H1 (cell line): ENCODE data around the gene C9orf43. TPM values are rescaled to one million over a fixed set of nuclear protein-coding genes. Genes with fewer than 3 reads are reported as not detected.

ENCODE experiments used
- CTCF ChIA-PET: fragments of 300-600 bp; sonication (Branson Sonifier 250); formaldehyde crosslinking; loops from one replicate; lab custom pipeline; 2021; ENCODE audit not compliant: partially characterized antibody; lab: Charles Lee
- POLR2A ChIA-PET: fragments of 300-600 bp; sonication (Branson Sonifier 250); formaldehyde crosslinking; loops from one replicate; lab custom pipeline; 2021; ENCODE audit warnings: inconsistent platforms; ENCODE audit not compliant: partially characterized antibody; lab: Charles Lee
- DNase-seq, 2 experiments: peaks; one replicate each; pipeline versions ENCODE4 v3.0.0 to v3.0.0-alpha.2; 2010 to 2022; ENCODE audit warnings: low spot score in 2 of 2, low read depth in 1 of 2, mixed read lengths in 1 of 2
- FAIRE-seq: peaks from 2 replicates; lab custom pipeline; 2011; peaks lifted over from hg19 to GRCh38; lab: Jason Lieb, UNC
- H2AFZ ChIP-seq: 2 replicates; pipeline ENCODE4 v1.8.1; 2012; ENCODE audit warnings: low read length, inconsistent platforms
- H2AK5ac ChIP-seq: 2 replicates; pipeline ENCODE4 v1.6.1; 2013; ENCODE audit warnings: low read depth, low read length
- H2BK120ac ChIP-seq: replicated peaks from 2 replicates; pipeline ENCODE3; 2013; ENCODE audit warnings: low read depth, low read length, inconsistent platforms
- H2BK12ac ChIP-seq: 2 replicates; pipeline ENCODE4 v1.6.1; 2013; ENCODE audit warnings: low read depth, low read length
- H2BK15ac ChIP-seq: 2 replicates; pipeline ENCODE4 v1.6.1; 2013; ENCODE audit warnings: low read length
- H2BK20ac ChIP-seq: 2 replicates; pipeline ENCODE4 v1.6.1; 2013; ENCODE audit warnings: low read length
- H2BK5ac ChIP-seq: 2 replicates; pipeline ENCODE4 v1.6.1; 2013; ENCODE audit warnings: low read depth, low read length
- H3K14ac ChIP-seq: 2 replicates; pipeline ENCODE4 v1.6.1; 2013; ENCODE audit warnings: inconsistent platforms; ENCODE audit not compliant: insufficient read length
- H3K18ac ChIP-seq: 2 replicates; pipeline ENCODE4 v1.6.1; 2013; ENCODE audit warnings: low read length; ENCODE audit errors: extremely low read depth
- H3K23ac ChIP-seq: 2 replicates; pipeline ENCODE4 v1.6.1; 2013; ENCODE audit warnings: inconsistent platforms; ENCODE audit not compliant: insufficient read length
- H3K23me2 ChIP-seq: 2 replicates; pipeline ENCODE4 v1.6.1; 2013; ENCODE audit warnings: low read depth, low read length
- H3K27ac ChIP-seq: 2 replicates; pipeline ENCODE4 v1.6.1; 2011; ENCODE audit warnings: low read depth, low read length, inconsistent platforms
- H3K27me3 ChIP-seq, 4 experiments: replicated peaks in 1 of 4; 1 replicate in 1 of 4; 2 replicates in 3 of 4; pipeline versions ENCODE4 v1.6.1 to v1.8.1; 2011 to 2013; ENCODE audit warnings: low read length in 3 of 4, mild to moderate bottlenecking in 3 of 4, inconsistent platforms in 2 of 4, mixed read lengths in 2 of 4, moderate library complexity in 1 of 4; ENCODE audit not compliant: control insufficient read depth in 3 of 4, insufficient read depth in 3 of 4; ENCODE audit errors: extremely low read depth in 1 of 4
- H3K36me3 ChIP-seq, 4 experiments: 2 replicates each; pipeline versions ENCODE4 v1.6.1 to v1.8.1; 2011 to 2013; ENCODE audit warnings: mild to moderate bottlenecking in 4 of 4, low read length in 3 of 4, moderate library complexity in 2 of 4, control low read depth in 1 of 4, inconsistent platforms in 1 of 4; ENCODE audit not compliant: insufficient read depth in 4 of 4, control insufficient read depth in 2 of 4
- H3K4ac ChIP-seq: replicated peaks from 2 replicates; pipeline ENCODE3; 2013; ENCODE audit warnings: low read length, low read depth, mixed read lengths, inconsistent platforms; ENCODE audit not compliant: insufficient read length
- H3K4me1 ChIP-seq, 4 experiments: replicated peaks in 1 of 4; 1 replicate in 1 of 4; 2 replicates in 3 of 4; pipeline versions ENCODE4 v1.6.1 to v1.8.1; 2011 to 2013; ENCODE audit warnings: low read length in 3 of 4, inconsistent platforms in 2 of 4, mixed read lengths in 1 of 4; ENCODE audit not compliant: insufficient read depth in 4 of 4, control insufficient read depth in 3 of 4
- H3K4me2 ChIP-seq, 2 experiments: 2 replicates each; pipeline versions ENCODE4 v1.6.1 to v1.8.1; 2011 to 2013; ENCODE audit warnings: low read depth in 2 of 2, low read length in 2 of 2, control low read depth in 1 of 2, inconsistent platforms in 1 of 2, mild to moderate bottlenecking in 1 of 2; ENCODE audit not compliant: insufficient read depth in 1 of 2
- H3K4me3 ChIP-seq, 4 experiments: fragments of 200-600, 300-600 bp in 1 of 4; sonication (generic), shearing (Covaris generic), sonication (Bioruptor Twin) in 1 of 4; 2 replicates each; pipeline versions ENCODE4 v1.5.1 to v1.8.1; 2011 to 2016; ENCODE audit warnings: low read length in 4 of 4, low read depth in 3 of 4, control low read depth in 2 of 4, inconsistent platforms in 2 of 4, mild to moderate bottlenecking in 2 of 4, mixed read lengths in 1 of 4, moderate library complexity in 1 of 4; ENCODE audit not compliant: insufficient read depth in 2 of 4; ENCODE audit errors: extremely low read depth in 1 of 4
- H3K56ac ChIP-seq: replicated peaks from 2 replicates; pipeline ENCODE3; 2013; ENCODE audit warnings: low read depth, mild to moderate bottlenecking, mixed read lengths, low read length, inconsistent platforms; ENCODE audit not compliant: insufficient read length
- H3K79me1 ChIP-seq: 2 replicates; pipeline ENCODE4 v1.6.1; 2013; ENCODE audit warnings: low read depth, low read length, control low read depth
- H3K79me2 ChIP-seq, 2 experiments: 2 replicates each; pipeline versions ENCODE4 v1.6.1 to v1.8.1; 2012 to 2013; ENCODE audit warnings: low read length in 2 of 2, mild to moderate bottlenecking in 2 of 2, inconsistent platforms in 1 of 2; ENCODE audit not compliant: insufficient read depth in 2 of 2, control insufficient read depth in 1 of 2
- H3K9ac ChIP-seq, 4 experiments: replicated peaks in 1 of 4; 1 replicate in 1 of 4; 2 replicates in 3 of 4; pipeline versions ENCODE4 v1.6.1 to v1.8.1; 2011 to 2013; ENCODE audit warnings: low read depth in 3 of 4, low read length in 3 of 4, control low read depth in 2 of 4, mild to moderate bottlenecking in 2 of 4, moderate library complexity in 2 of 4, inconsistent platforms in 1 of 4; ENCODE audit errors: extremely low read depth in 1 of 4
- H3K9me3 ChIP-seq, 2 experiments: 2 replicates each; pipeline versions ENCODE4 v1.6.1 to v1.8.1; 2012 to 2013; ENCODE audit warnings: mild to moderate bottlenecking in 2 of 2, moderate library complexity in 2 of 2, control low read depth in 1 of 2, inconsistent platforms in 1 of 2, low read depth in 1 of 2, low read length in 1 of 2, mixed read lengths in 1 of 2; ENCODE audit not compliant: insufficient read depth in 2 of 2
- H4K20me1 ChIP-seq, 2 experiments: replicated peaks in 1 of 2; 2 replicates each; pipeline versions ENCODE3 to v1.8.1; 2011 to 2013; ENCODE audit warnings: inconsistent platforms in 2 of 2, low read length in 2 of 2, mild to moderate bottlenecking in 1 of 2; ENCODE audit not compliant: insufficient read depth in 2 of 2, control insufficient read depth in 1 of 2
- H4K5ac ChIP-seq: 2 replicates; pipeline ENCODE4 v1.6.1; 2013; ENCODE audit warnings: low read length, low read depth, mixed read lengths, inconsistent platforms; ENCODE audit not compliant: insufficient read length
- H4K8ac ChIP-seq: 2 replicates; pipeline ENCODE4 v1.8.0; 2013; ENCODE audit warnings: mild to moderate bottlenecking, moderate library complexity, low read length, inconsistent platforms; ENCODE audit not compliant: insufficient read depth; ENCODE audit errors: extremely low read depth
- H4K91ac ChIP-seq: replicated peaks from 2 replicates; pipeline ENCODE3; 2013; ENCODE audit warnings: low read length, mixed read lengths, inconsistent platforms; ENCODE audit not compliant: insufficient read length
- BCL11A ChIP-seq, 2 experiments: IDR thresholded peaks; one replicate each; pipeline ENCODE4 v1.6.1; 2011; ENCODE audit warnings: low read depth in 2 of 2, low read length in 2 of 2, mild to moderate bottlenecking in 2 of 2
- BRCA1 ChIP-seq: IDR thresholded peaks from 2 replicates; pipeline ENCODE4 v1.6.1; 2012; ENCODE audit warnings: low read depth, low read length, improper control_type of control experiment
- EGR1 ChIP-seq: IDR thresholded peaks from 2 replicates; pipeline ENCODE4 v1.6.1; 2011; ENCODE audit warnings: low read depth, low read length, borderline replicate concordance
- EZH2 ChIP-seq: fragments of 200-600 bp; sonication (generic); IDR thresholded peaks from 2 replicates; pipeline ENCODE4 v1.7.1; 2012; ENCODE audit warnings: low read depth, mild to moderate bottlenecking, moderate library complexity, low read length, inconsistent platforms; ENCODE audit not compliant: severe bottlenecking
- HDAC6 ChIP-seq: IDR thresholded peaks from one replicate; pipeline ENCODE4 v1.7.1; 2012; ENCODE audit warnings: low read depth, mild to moderate bottlenecking, inconsistent platforms, low read length, moderate library complexity
- NANOG ChIP-seq: IDR thresholded peaks from 2 replicates; pipeline ENCODE4 v1.6.1; 2011; ENCODE audit warnings: low read length, low read depth, mild to moderate bottlenecking, inconsistent platforms; ENCODE audit not compliant: insufficient read depth, poor library complexity, severe bottlenecking
- NRF1 ChIP-seq: IDR thresholded peaks from 2 replicates; pipeline ENCODE4 v1.6.1; 2011; ENCODE audit warnings: mild to moderate bottlenecking, low read depth, low read length, improper control_type of control experiment
- RNF2 ChIP-seq: fragments of 200-900, 300-1000 bp; sonication (generic); IDR thresholded peaks from 2 replicates; pipeline ENCODE4 v1.7.1; 2016; ENCODE audit warnings: borderline replicate concordance, low read depth, mild to moderate bottlenecking, antibody characterized with exemption, low read length; ENCODE audit not compliant: poor library complexity, severe bottlenecking; ENCODE audit errors: missing control alignments
- SIRT6 ChIP-seq: IDR thresholded peaks from one replicate; pipeline ENCODE4 v1.7.1; 2012; ENCODE audit warnings: low read length, inconsistent platforms
- SRF ChIP-seq: IDR thresholded peaks from 2 replicates; pipeline ENCODE4 v1.6.1; 2011; ENCODE audit warnings: mild to moderate bottlenecking, low read depth, low read length, moderate library complexity
- TAF7 ChIP-seq: optimal IDR thresholded peaks from 2 replicates; pipeline ENCODE3; 2011; ENCODE audit warnings: low read depth, mild to moderate bottlenecking, inconsistent platforms, low read length, moderate library complexity, borderline replicate concordance
- ZNF274 ChIP-seq: IDR thresholded peaks from 2 replicates; pipeline ENCODE4 v1.7.0; 2012; ENCODE audit warnings: low read length, borderline replicate concordance; ENCODE audit errors: extremely low read depth
- WGBS, 2 experiments: shearing (Covaris generic) in 1 of 2; methylation state at CpG; one replicate each; pipeline versions ENCODE4 v1.1.6 to v1.1.7; 2013 to 2015; ENCODE audit warnings: low lambda C conversion rate in 2 of 2, mixed read lengths in 2 of 2, inconsistent platforms in 1 of 2, low coverage in 1 of 2, missing lambda C conversion rate in 1 of 2; ENCODE audit not compliant: insufficient replicate concordance in 2 of 2, insufficient coverage in 1 of 2, insufficient read length in 1 of 2; ENCODE audit errors: extremely low coverage in 1 of 2, missing lambda C conversion rate in 1 of 2; 5-methylcytosine and 5-hydroxymethylcytosine counted together
- polyA plus RNA-seq, 7 experiments: library from polyadenylated mRNA; depleted of rRNA in 3 of 7; stranded (reverse) in 5 of 7; unstranded in 2 of 7; fragments of >200 nt in 5 of 7; fragments of 200-250 nt in 2 of 7; gene quantifications; 1 replicate in 5 of 7; 2 replicates in 1 of 7; 4 replicates in 1 of 7; pipeline versions ENCODE4 v1.2.1 to v1.2.3, GENCODE V29; 2011 to 2013; ENCODE audit warnings: missing spikeins in 2 of 7, mixed read lengths in 2 of 7
- total RNA-seq: library from RNA; stranded (reverse); fragmentation: NEBNext Ultra II Directional; extraction: Animal tissue kit (Norgen Biotek cat#: 25700); gene quantifications from 2 replicates; pipeline ENCODE4 v1.2.1, GENCODE V29; 2021

C9orf43 gene
- total and polyA plus RNA-seq, 2 of the 8 experiments (the other 6 are each of a cell fraction or from before 2014, with no cell fraction given): 0.35 to 0.52 TPM

DNA sequence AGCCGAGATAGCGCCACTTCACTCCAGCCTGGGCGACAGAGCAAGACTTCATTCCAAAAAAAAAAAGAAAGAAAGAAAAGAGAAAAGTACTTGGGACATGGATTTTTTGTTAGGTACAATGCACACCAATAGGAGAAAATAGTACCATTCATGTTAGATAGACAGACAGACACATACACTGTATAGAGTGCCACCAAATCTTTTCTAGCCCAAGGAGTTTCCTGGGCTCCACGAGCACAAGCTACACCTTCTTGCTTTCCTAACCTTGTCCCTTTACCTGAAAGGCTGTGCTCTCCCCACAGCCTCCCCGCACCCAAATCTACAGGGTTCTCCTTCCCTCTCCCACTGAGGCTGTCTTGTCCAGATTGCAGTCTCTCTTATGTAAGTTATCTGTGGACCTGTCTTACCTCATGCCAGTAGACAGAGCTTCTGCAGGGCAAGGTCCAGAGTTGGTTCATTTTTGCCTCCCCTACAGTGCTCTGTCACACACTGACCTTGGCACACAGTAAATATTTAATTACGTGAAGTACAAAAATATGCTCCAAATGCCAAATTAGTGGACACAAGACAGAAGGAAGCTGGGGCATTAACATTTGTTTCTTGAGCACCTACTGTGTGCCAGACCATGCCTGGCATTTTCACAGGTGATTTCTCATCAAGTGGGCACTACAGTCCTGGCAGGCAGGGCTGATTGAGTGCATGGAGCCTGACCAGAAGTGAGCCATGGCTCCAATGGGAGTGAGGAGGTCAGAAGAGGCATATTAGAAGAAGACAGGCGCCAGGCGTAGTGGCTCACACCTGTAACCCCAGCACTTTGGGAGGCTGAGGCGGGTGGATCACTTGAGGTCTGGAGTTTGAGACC is 15.3 kb upstream of the C9orf43 start:
- no peak overlapping the region for H3K14ac ChIP-seq
- WGBS, 2 experiments: 86% methylated on average over 9 of the region's 9 CpGs; no CpG with 5 or more reads in 1 of the 2 experiments
- no peak overlapping the region for H3K4me3 ChIP-seq
- no peak overlapping the region for H3K27ac ChIP-seq
- H3K23ac ChIP-seq: no peak overlapping the region
- H3K9ac ChIP-seq: no peak overlapping the region
- no peak overlapping the region for H2BK20ac ChIP-seq
- no peaks in the 10 kb centered on the region for H3K27me3 ChIP-seq
- no peak overlapping the region for H4K5ac ChIP-seq
- no peak overlapping the region for H2BK120ac ChIP-seq
- no peak overlapping the region for H3K4ac ChIP-seq
- DNase-seq (no peak), FAIRE-seq (no peak)
- H3K79me2 ChIP-seq: no peaks in the 10 kb centered on the region
- no peak overlapping the region for H3K56ac ChIP-seq
- H3K4me2 ChIP-seq: no peak overlapping the region
- no peak overlapping the region for H2BK12ac ChIP-seq
- H4K8ac ChIP-seq: no peak overlapping the region
- no peak overlapping the region for H2AK5ac ChIP-seq
- H4K20me1 ChIP-seq: peaks cover 0 to 2% of the 10 kb centered on the region in 2 experiments
- no peaks in the 10 kb centered on the region for H3K23me2 ChIP-seq
- no peak overlapping the region for H4K91ac ChIP-seq
- POLR2A ChIA-PET: no interaction called here
- no peak overlapping the region for H2AFZ ChIP-seq
- no peak overlapping the region for H3K18ac ChIP-seq
- no peaks in the 10 kb centered on the region for H3K9me3 ChIP-seq
- no peaks in the 10 kb centered on the region; a peak in 1 of 7 replicates for H3K4me1 ChIP-seq
- CTCF ChIA-PET: interaction anchor here (0.7 to 1.1 kb wide), 5 partner anchors 11 to 193 kb away, joined by 3 read pairs; partner anchors contain the start of gene WDR31
- H2BK15ac ChIP-seq: no peak overlapping the region
- peaks cover 0 to 4% (median 2%) of the 10 kb centered on the region in 4 experiments; a peak in 4 of 8 replicates for H3K36me3 ChIP-seq
- no peaks in the 10 kb centered on the region; the same call in 1 of the 2 replicates for H3K79me1 ChIP-seq
- H2BK5ac ChIP-seq: no peak overlapping the region
- TF ChIP-seq TAF7 (no peak), SIRT6 (no peak), ZNF274 (no peak), EZH2 (no peak), NANOG (no peak), NRF1 (no peak), EGR1 (no peak), BRCA1 (no peak), RNF2 (no peak), BCL11A (IDR thresholded peaks at IDR 0.05; ENCODE audit: low read depth in 2 of 2, low read length in 2 of 2) (no peak), SRF (no peak), HDAC6 (no peak)
